Endothelial cell of umbilical vein (primary cell): ENCODE results near the gene RIOK3.

Source experiments
- MYC ChIP-seq: IDR thresholded peaks from one replicate; pipeline ENCODE4 v1.6.1; 2011; ENCODE audit warnings: mild to moderate bottlenecking, low read depth, low read length
- POLR2A ChIP-seq: IDR thresholded peaks from 2 replicates; pipeline ENCODE4 v1.6.1; 2012; ENCODE audit warnings: low read depth, mild to moderate bottlenecking, control low read depth, low read length
- POLR2AphosphoS5 ChIP-seq: IDR thresholded peaks from 2 replicates; pipeline ENCODE4 v1.6.1; 2012; ENCODE audit warnings: low read depth, mild to moderate bottlenecking, control low read depth, low read length, moderate library complexity; ENCODE audit not compliant: insufficient read depth
- TF ChIP-seq, protein P1 (sequence below), 2 donors: IDR thresholded peaks; 1 replicate in 1 of 2; 2 replicates in 1 of 2; pipeline ENCODE4 v1.5.1; 2011; ENCODE audit warnings: low read length in 2 of 2, mild to moderate bottlenecking in 2 of 2, moderate library complexity in 2 of 2, control low read depth in 1 of 2, inconsistent platforms in 1 of 2, low read depth in 1 of 2; ENCODE audit not compliant: insufficient read depth in 1 of 2; ENCODE audit errors: extremely low read depth in 1 of 2
- TF ChIP-seq, protein P2 (sequence below): IDR thresholded peaks from 2 replicates; pipeline ENCODE4 v1.6.1; 2011; ENCODE audit not compliant: insufficient read depth, insufficient read length

DNA sequence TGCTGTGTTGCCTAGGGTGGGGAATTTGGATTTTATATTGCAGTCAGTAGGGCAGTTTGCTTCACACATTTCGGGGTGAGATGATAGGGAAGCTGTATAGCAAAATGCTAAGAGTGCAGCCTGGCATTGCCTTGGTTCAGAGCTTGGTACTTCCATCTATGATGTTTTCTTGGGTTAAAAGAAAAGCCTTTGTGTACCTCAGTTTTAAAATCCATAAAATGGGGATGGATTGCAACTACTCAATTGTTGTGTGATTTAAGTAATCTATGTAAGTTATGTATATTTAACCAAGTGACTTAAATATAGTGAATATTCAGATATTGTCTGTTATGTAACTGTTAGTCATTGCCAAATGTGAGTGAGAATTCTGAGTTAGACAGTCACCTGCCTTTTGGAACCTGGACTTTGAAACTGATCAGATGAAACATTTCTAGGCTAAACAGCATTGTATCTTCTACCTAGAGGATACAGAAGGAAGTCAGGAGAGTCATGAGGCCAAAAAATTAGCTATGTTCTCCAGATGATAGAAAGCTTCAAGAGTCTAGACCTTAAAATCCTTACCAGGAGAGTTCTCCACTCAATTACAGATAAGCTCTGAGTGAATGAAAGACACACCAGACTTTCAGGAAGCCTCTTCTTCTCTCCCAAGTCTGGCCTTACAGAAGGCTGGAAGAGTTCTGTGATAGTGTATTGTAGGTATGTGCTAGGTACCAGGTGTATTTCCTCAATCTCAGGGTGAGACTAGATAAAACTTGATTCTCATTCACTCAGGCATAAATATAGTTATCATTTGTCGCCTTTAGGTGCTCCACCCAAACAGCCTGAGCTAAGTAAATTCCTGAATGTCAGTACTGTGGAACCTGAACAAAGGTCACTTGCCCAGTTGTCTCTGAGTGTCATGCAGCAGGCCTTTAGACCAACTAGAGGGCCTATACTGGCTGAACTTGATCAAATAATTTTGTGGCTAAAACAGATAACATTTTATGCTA, 7.5 kb downstream of the RIOK3 start:
- TF ChIP-seq, protein P1, sequence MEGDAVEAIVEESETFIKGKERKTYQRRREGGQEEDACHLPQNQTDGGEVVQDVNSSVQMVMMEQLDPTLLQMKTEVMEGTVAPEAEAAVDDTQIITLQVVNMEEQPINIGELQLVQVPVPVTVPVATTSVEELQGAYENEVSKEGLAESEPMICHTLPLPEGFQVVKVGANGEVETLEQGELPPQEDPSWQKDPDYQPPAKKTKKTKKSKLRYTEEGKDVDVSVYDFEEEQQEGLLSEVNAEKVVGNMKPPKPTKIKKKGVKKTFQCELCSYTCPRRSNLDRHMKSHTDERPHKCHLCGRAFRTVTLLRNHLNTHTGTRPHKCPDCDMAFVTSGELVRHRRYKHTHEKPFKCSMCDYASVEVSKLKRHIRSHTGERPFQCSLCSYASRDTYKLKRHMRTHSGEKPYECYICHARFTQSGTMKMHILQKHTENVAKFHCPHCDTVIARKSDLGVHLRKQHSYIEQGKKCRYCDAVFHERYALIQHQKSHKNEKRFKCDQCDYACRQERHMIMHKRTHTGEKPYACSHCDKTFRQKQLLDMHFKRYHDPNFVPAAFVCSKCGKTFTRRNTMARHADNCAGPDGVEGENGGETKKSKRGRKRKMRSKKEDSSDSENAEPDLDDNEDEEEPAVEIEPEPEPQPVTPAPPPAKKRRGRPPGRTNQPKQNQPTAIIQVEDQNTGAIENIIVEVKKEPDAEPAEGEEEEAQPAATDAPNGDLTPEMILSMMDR (IDR thresholded peaks at IDR 0.05; ENCODE audit: extremely low read depth in 1 of 2, insufficient read depth in 1 of 2, low read depth in 1 of 2, low read length in 2 of 2): no peak
- TF ChIP-seq POLR2AphosphoS5: no peak
- TF ChIP-seq POLR2A: no peak
- TF ChIP-seq, protein P2, sequence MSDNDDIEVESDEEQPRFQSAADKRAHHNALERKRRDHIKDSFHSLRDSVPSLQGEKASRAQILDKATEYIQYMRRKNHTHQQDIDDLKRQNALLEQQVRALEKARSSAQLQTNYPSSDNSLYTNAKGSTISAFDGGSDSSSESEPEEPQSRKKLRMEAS: no peak
- TF ChIP-seq MYC: no peak
